Measurements from ENCODE around the gene TUBD1.

Gene TUBD1

DNA sequence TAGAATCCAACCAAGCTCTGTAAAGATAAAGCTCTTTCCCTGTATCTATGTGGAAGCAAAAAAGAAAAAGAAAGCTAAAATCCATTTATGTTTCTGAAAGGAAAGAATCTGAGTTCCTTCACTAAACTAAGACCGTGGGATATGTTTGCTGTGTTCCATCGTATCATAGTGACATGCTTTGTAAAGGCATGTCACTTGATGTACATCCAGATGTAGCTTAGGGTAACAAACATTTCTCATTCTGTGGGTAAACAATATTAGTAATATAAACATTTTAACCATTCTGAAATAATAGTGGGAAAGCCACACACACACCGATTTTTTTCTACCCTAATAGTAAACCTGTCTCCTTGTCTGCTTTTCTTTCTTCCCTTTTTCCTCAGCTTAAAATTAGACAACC, 78.1 kb downstream of the TUBD1 start:
- no peak for DNase-seq

DNA sequence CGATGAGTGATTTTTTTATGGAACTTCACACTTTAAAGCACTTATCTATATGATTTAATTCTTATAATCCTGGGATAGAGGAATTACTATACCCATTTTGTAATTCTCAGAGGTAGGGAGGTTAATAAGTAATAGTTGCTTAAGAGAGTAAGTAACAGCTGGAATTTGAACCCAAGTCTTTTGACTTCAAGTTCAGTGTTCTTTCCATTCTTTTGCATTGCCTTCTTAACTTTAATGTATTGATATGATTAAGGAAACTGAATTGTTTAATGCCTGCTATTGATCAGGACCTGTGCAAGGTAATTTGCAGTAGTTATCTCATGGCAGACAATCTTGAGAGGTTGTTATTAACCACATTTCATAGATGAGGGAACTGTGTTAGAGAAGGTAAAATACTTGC, 78.5 kb downstream of the TUBD1 start:
- no peak for DNase-seq

DNA sequence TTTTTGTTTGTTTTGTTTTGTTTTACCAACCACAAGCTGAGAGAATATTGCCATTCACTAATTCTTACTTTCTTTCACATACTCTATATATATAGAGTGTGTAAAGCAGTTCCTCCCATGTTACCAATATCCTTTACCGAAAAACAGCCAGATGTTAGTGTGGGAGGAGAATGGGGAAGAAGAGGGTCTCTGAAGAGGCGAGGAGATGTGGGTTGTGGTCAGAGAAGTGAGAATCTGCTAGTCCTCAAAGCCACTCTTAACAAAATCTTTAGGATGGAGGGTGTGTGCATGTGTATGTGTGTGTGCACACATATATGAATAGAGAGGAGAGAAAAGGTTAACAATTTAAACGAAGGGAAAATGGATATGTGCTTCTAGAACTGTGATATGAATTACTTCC, 80.6 kb downstream of the TUBD1 start:
- DNase-seq = no peak

DNA sequence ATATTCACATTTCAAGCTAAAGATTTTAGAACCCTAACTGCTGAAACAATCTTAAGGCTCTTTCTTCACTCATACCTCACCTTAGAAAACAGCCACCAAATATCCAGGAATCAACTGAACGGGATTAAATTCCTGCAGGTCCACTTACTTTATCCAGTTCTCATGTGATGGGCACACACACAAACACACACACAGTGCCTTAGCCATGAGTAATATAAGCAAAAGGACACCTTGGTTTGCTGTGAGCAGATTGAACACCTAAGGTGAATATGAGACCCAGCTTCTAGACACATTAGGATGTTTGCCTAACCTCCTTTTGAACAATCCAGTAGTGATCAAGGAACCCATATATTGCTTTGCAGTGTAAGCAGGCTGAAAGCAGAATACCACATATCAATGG, 81.5 kb downstream of the TUBD1 start:
- DNase-seq = no peak

DNA sequence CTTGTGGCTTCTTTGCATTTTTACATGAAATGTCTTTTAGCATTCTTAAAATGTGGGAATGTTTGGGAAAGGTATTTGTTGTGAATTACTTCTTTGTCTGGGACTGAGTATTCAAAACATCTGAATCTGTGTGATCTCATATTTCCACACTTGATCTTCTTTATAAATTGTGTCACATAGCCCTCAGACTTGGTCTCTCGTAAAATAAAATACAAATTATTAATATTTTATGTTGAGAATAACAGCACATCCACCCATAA, 81.9 kb downstream of the TUBD1 start:
- no peak for DNase-seq
